Subcutaneous adipose tissue (tissue), 4 donors: ENCODE data around the gene SAMD14. TPM values are rescaled to one million over a fixed set of nuclear protein-coding genes. Genes with fewer than 3 reads are reported as not detected.

Experiments
- CTCF ChIP-seq: fragments of 450-650 bp; IDR thresholded peaks from one replicate; pipeline ENCODE4 v1.5.1; 2016; ENCODE audit warnings: low read depth, mild to moderate bottlenecking, control low read depth, antibody characterized with exemption, moderate library complexity
- total RNA-seq, 4 donors: library from RNA; depleted of rRNA; stranded (reverse); fragments of >200 nt; gene quantifications; one replicate each; pipeline ENCODE4 v1.1.0, GENCODE V29; 2016

SAMD14 gene
- total RNA-seq, 4 donors from 2014 or later = 0.33 to 0.38 (median 0.34) TPM; not detected in 1

GRCh38 chr17:50164697-50164988 lies 34.7 kb upstream of the SAMD14 start:
- TF ChIP-seq CTCF = no peak

DNA sequence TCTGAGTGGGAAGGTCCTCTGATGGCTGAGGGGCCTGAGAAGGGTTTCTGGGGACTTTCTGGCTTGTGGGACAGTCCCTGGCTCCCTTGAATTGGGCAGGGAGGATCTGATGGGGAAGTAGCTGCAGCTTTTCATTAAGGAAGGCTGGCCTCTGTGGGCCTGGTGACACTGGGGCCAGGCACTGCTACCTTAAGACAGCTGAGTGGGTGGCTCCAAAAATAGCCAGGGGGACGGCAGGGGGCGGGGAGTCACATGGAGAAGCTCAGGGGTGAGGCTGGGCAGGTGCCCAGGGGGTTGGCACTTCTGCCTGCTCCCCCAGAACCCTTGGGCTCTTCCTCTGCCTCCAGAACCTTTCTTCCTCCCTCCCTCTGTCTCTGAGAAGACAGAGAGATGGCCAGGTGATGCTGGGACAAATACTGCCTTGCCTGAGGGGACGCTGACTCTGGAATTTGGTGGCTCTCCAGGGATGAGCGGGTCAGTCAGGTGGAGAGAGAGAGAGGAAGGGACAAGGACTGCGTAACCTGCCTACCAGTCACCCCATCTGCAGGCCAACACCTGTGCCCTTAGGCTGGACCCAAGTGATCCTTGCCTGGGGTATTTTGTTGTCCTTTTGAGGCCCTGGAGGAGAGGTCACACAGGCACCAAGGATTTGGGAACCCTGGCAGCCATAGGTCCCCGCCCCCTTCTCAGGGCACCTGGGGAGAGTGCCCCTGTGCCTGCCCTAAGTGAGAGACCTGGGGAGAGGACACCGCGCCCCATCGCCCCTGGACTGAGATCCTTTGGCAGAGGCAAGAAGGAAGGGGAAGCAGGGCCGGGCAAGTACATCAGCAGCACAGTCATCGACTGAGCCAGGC lies 34.1 kb upstream of the SAMD14 start:
- no peak for TF ChIP-seq CTCF

- no peak for TF ChIP-seq CTCF
Measured at GRCh38 chr17:50162466-50163254, 32.7 kb upstream of the SAMD14 start.

DNA sequence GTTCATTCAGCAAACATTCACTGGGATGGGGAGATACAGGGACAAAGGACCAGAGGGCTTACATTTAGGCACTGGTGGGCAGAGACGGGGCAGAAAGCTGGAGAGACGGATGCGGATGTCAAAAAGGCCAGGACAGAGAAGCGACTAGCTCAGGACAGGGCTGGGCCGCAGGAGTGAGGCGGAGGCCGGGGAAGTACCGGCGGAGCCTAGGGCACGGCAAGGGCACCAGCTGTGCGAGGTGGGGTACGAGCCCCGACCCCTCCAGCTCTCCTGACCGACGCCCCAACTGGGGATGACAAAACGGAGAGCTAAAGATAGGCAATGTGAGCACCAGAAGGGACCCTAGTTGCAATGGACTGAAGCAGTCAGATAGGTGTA lies 31.9 kb upstream of the SAMD14 start:
- no peak for TF ChIP-seq CTCF

DNA sequence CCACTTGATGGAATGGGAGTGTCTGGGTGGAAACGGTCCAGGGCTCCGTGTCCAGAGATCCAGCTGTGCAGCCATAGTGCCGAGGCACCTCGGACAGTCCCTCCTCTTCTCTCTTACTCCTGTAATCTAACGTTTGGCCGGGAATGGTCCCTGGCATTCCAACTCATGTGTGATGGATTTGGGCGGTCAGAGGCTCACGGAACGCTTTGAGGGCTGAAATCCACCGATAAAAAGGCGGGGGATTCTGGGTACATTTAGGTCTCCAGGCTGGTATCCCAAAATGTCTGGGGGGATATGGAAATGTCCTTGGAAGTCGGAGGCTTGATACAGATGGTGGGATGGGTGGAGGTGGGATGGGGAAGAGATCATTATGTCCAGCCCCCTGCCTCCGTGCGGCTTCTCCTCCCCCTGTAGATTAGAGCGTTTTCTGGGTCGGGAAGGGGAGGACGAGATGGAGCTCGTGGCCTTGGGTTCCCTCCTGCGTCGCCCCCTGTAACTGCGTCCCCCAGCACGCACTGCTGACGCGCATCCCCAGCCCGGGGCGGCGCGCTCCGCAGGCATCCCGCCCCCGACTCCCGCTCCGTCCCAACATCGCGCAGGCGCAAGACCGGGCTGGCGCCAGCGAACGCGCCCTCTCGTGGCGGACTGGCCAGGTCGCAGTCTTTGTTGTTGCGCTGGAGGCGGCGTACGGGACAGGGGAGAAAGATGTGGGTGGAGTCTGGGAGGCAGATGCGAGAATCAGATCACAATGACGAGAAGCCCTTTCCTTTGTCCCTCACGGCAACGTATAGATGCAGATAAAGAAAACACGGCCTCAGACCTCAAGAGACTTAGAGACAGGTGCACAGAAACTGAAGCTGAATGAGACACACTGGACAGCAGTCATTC lies 31.3 kb upstream of the SAMD14 start:
- TF ChIP-seq CTCF = no peak

GRCh38 chr17:50157891-50158290 lies 27.9 kb upstream of the SAMD14 start:
- TF ChIP-seq CTCF = no peak
